NCI-H2081 (cell line): ENCODE measurements around the gene CAB39.
A peak's percentile ranks its signal among the peaks of the same experiment; 100 is the strongest.
"Not testable (repeated sequence)": the region's sequence is repeated elsewhere in the genome, so short reads cannot be mapped to it uniquely, and the experiment has no call there.

Experiments used
- DNase-seq, 2 experiments: peaks; one replicate each; lab custom pipeline; 2025; lab: John Stamatoyannopoulos, UW

Gene CAB39

GRCh38 chr2:230684270-230685168 is 28.1 kb upstream of the CAB39 start:
- DNase-seq = peak in 1 of 2 experiments; percentile 2

GRCh38 chr2:230685178-230685577 is 27.5 kb upstream of the CAB39 start:
- DNase-seq = no peak

GRCh38 chr2:230687498-230687897 is 25.1 kb upstream of the CAB39 start:
- no peak for DNase-seq

- no peak for DNase-seq
Measured at GRCh38 chr2:230688490-230688889, 24.2 kb upstream of the CAB39 start.

GRCh38 chr2:230690439-230690838 is 22.2 kb upstream of the CAB39 start:
- DNase-seq = no peak

GRCh38 chr2:230691005-230691647 is 21.5 kb upstream of the CAB39 start:
- no peak for DNase-seq

GRCh38 chr2:230692760-230693159 is 19.9 kb upstream of the CAB39 start:
- DNase-seq = no peak

- no peak for DNase-seq
Measured at GRCh38 chr2:230693411-230693810, 19.2 kb upstream of the CAB39 start.

- DNase-seq = no peak
Measured at GRCh38 chr2:230694241-230694640, 18.4 kb upstream of the CAB39 start.

- no peak for DNase-seq
Measured at GRCh38 chr2:230695551-230695950, 17.1 kb upstream of the CAB39 start.

GRCh38 chr2:230696670-230697069 is 16.0 kb upstream of the CAB39 start:
- DNase-seq = no peak

- DNase-seq = no peak
Measured at GRCh38 chr2:230697676-230698075, 15.0 kb upstream of the CAB39 start.

GRCh38 chr2:230698753-230699152 is 13.9 kb upstream of the CAB39 start:
- DNase-seq = not testable (repeated sequence)

- DNase-seq = no peak
Measured at GRCh38 chr2:230700447-230700846, 12.2 kb upstream of the CAB39 start.

- no peak for DNase-seq
Measured at GRCh38 chr2:230701308-230701707, 11.3 kb upstream of the CAB39 start.

- not testable (repeated sequence) for DNase-seq
Measured at GRCh38 chr2:230702457-230702856, 10.2 kb upstream of the CAB39 start.

- no peak for DNase-seq
Measured at GRCh38 chr2:230703514-230703913, 9.1 kb upstream of the CAB39 start.

GRCh38 chr2:230706053-230706521 is 6.6 kb upstream of the CAB39 start:
- no peak for DNase-seq

- no peak for DNase-seq
Measured at GRCh38 chr2:230706966-230707365, 5.7 kb upstream of the CAB39 start.

- no peak for DNase-seq
Measured at GRCh38 chr2:230708204-230708603, 4.4 kb upstream of the CAB39 start.

GRCh38 chr2:230711224-230711623 is 1.4 kb upstream of the CAB39 start:
- no peak for DNase-seq

GRCh38 chr2:230713331-230714135 is 891 bp downstream of the CAB39 start:
- peak in 1 of 2 experiments; percentile 27 for DNase-seq
